ENCODE measurements around the gene SMAD3. TPM values are rescaled to one million over a fixed set of nuclear protein-coding genes. Genes with fewer than 3 reads are reported as not detected.
A peak's percentile ranks its signal among the peaks of the same experiment; 100 is the strongest.

The SMAD3 gene
- total and polyA plus RNA-seq, 2 of the 8 experiments (the other 6 are each of a cell fraction or from before 2014, with no cell fraction given) = 10.1 to 12.4 TPM

- no peak for TF ChIP-seq SAP30 (IDR thresholded peaks at IDR 0.05; ENCODE audit: insufficient read depth, insufficient replicate concordance, low read length)
- TF ChIP-seq EP300 (IDR thresholded peaks at IDR 0.05; ENCODE audit: borderline replicate concordance in 1 of 2, low read depth in 2 of 2, low read length in 2 of 2) = peak in 1 of 2 experiments; percentile 22; a peak in 1 of 3 replicates
- no peak for TF ChIP-seq SIRT6 (IDR thresholded peaks at IDR 0.05; ENCODE audit: low read length)
- TF ChIP-seq POLR2AphosphoS5 (IDR thresholded peaks at IDR 0.05; ENCODE audit: low read depth, low read length) = no peak
- TF ChIP-seq TCF12 (IDR thresholded peaks at IDR 0.05; ENCODE audit: low read depth, low read length) = 0 out of 2 replicates have a peak, but pooled peaks have one; percentile 35
- TF ChIP-seq MAX (IDR thresholded peaks at IDR 0.05) = no peak
- 0 out of 2 replicates have a peak, but pooled peaks have one; percentile 51 for TF ChIP-seq SP1 (IDR thresholded peaks at IDR 0.05; ENCODE audit: low read depth, low read length)
- TF ChIP-seq CEBPB (IDR thresholded peaks at IDR 0.05; ENCODE audit: low read depth, low read length) = peak; percentile 88
- no peak for TF ChIP-seq TBP (IDR thresholded peaks at IDR 0.05; ENCODE audit: low read depth, low read length)
- no peak for TF ChIP-seq MAFK (IDR thresholded peaks at IDR 0.05; ENCODE audit: low read depth, low read length)
These were observed 21.2 kb upstream of the SMAD3 start (continued) for GRCh38 chr15:67043939-67044771.

All from H1 (cell line).